CD4-positive, alpha-beta memory T cell (primary cell): ENCODE measurements around the gene UBR2. TPM values are rescaled to one million over a fixed set of nuclear protein-coding genes. Genes with fewer than 3 reads are reported as not detected.

ENCODE experiments used
- CTCF ChIA-PET: fragments of 350-600 bp; sonication (Branson Sonifier 250); formaldehyde crosslinking; loops from one replicate; lab custom pipeline; 2021; ENCODE audit warnings: inconsistent platforms; ENCODE audit not compliant: partially characterized antibody; lab: Charles Lee
- POLR2A ChIA-PET: fragments of 350-600 bp; sonication (Branson Sonifier 250); formaldehyde crosslinking; loops from one replicate; lab custom pipeline; 2021; ENCODE audit not compliant: partially characterized antibody; lab: Charles Lee
- DNase-seq, 5 donors: peaks; one replicate each; pipeline versions ENCODE4 v3.0.0 to v3.0.0-alpha.2; 2020 to 2022; ENCODE audit warnings: mixed read lengths in 1 of 5
- H3K27ac ChIP-seq: one replicate; pipeline ENCODE4 v1.7.0; 2013; ENCODE audit warnings: low read depth, low read length
- H3K27me3 ChIP-seq: 2 replicates; pipeline ENCODE4 v1.7.0; 2013; ENCODE audit warnings: mild to moderate bottlenecking, low read length, moderate library complexity; ENCODE audit not compliant: insufficient read depth
- H3K36me3 ChIP-seq: 2 replicates; pipeline ENCODE4 v1.7.0; 2013; ENCODE audit warnings: mild to moderate bottlenecking, low read length, moderate library complexity; ENCODE audit not compliant: insufficient read depth
- H3K4me1 ChIP-seq: 2 replicates; pipeline ENCODE4 v1.7.0; 2013; ENCODE audit warnings: mild to moderate bottlenecking, low read length, moderate library complexity; ENCODE audit not compliant: insufficient read depth
- H3K4me3 ChIP-seq, 2 donors: one replicate each; pipeline ENCODE4 v1.7.0; 2013; ENCODE audit warnings: low read length in 2 of 2, mild to moderate bottlenecking in 1 of 2
- H3K9me3 ChIP-seq, 2 donors: one replicate each; pipeline ENCODE4 v1.7.0; 2013; ENCODE audit warnings: low read length in 2 of 2, control low read depth in 1 of 2; ENCODE audit not compliant: control insufficient read depth in 1 of 2
- H3K27ac Mint-ChIP-seq, 7 donors: one replicate each; pipeline ENCODE4 v1.8.0; 2020 to 2021; ENCODE audit warnings: mixed read lengths in 7 of 7, mild to moderate bottlenecking in 6 of 7, inconsistent platforms in 3 of 7, moderate library complexity in 3 of 7
- H3K27me3 Mint-ChIP-seq, 2 donors: one replicate each; pipeline ENCODE4 v1.8.0; 2020 to 2021; ENCODE audit warnings: mixed read lengths in 2 of 2
- H3K36me3 Mint-ChIP-seq, 2 donors: one replicate each; pipeline ENCODE4 v1.8.0; 2020 to 2021; ENCODE audit warnings: mixed read lengths in 2 of 2, inconsistent platforms in 1 of 2, mild to moderate bottlenecking in 1 of 2
- H3K4me1 Mint-ChIP-seq, 4 donors: one replicate each; pipeline ENCODE4 v1.8.0; 2020 to 2021; ENCODE audit warnings: mixed read lengths in 4 of 4, mild to moderate bottlenecking in 1 of 4
- H3K4me3 Mint-ChIP-seq, 8 donors: one replicate each; pipeline ENCODE4 v1.8.0; 2020 to 2021; ENCODE audit warnings: mixed read lengths in 8 of 8, mild to moderate bottlenecking in 7 of 8, moderate library complexity in 6 of 8, inconsistent platforms in 3 of 8
- H3K9me3 Mint-ChIP-seq, 8 donors: one replicate each; pipeline ENCODE4 v1.8.0; 2020 to 2021; ENCODE audit warnings: mixed read lengths in 8 of 8, mild to moderate bottlenecking in 5 of 8, inconsistent platforms in 3 of 8, moderate library complexity in 1 of 8
- intact Hi-C: fragments of 100-400 bp; cut with micrococcal nuclease; formaldehyde crosslinking; loops from one replicate; pipeline ENCODE4 v1.15.1; 2023
- polyA plus RNA-seq, 2 donors: library from polyadenylated mRNA; unstranded; fragments of 300-500 nt; fragmentation: Illumina TruSeq; gene quantifications; one replicate each; pipeline ENCODE4 v1.2.3, GENCODE V29; 2021
- total RNA-seq, 2 experiments: library from RNA; stranded (reverse); gene quantifications; one replicate each; pipeline ENCODE4 v1.2.3, GENCODE V29; 2021

The UBR2 gene
- total and polyA plus RNA-seq, 4 experiments from 2014 or later: 4.9 to 55.7 (median 34.1) TPM

- intact Hi-C loops: no loop called here
- H3K27me3 ChIP-seq: no peaks in the 10 kb centered on the region
- peaks cover 28 to 45% of the 10 kb centered on the region in 2 donors for H3K36me3 Mint-ChIP-seq
- H3K27ac Mint-ChIP-seq: peak overlapping the region in 3 of 7 donors; percentile 15 to 71 (median 28)
- H3K27ac ChIP-seq: no peak overlapping the region
- H3K4me3 Mint-ChIP-seq: no peak overlapping the region
- no peak overlapping the region for H3K4me3 ChIP-seq
- H3K36me3 ChIP-seq: peaks cover 10% of the 10 kb centered on the region
- CTCF ChIA-PET: no interaction called here
- H3K27me3 Mint-ChIP-seq: no peaks in the 10 kb centered on the region
- no peaks in the 10 kb centered on the region for H3K9me3 ChIP-seq
- no peak for DNase-seq
- H3K9me3 Mint-ChIP-seq: no peaks in the 10 kb centered on the region
- POLR2A ChIA-PET: no interaction called here
- peaks cover 5 to 22% (median 14%) of the 10 kb centered on the region in 4 donors for H3K4me1 Mint-ChIP-seq
- peaks cover 4% of the 10 kb centered on the region for H3K4me1 ChIP-seq
Observed at GRCh38 chr6:42627044-42627443, 63.2 kb downstream of the UBR2 start.

GRCh38 chr6:42627674-42628073 is 63.8 kb downstream of the UBR2 start:
- H3K36me3 Mint-ChIP-seq: peaks cover 34 to 51% of the 10 kb centered on the region in 2 donors
- H3K27ac Mint-ChIP-seq: peak overlapping the region in 5 of 7 donors; percentile 15 to 85 (median 42)
- no peak overlapping the region for H3K4me3 ChIP-seq
- no peaks in the 10 kb centered on the region for H3K9me3 Mint-ChIP-seq
- peaks cover 4% of the 10 kb centered on the region for H3K4me1 ChIP-seq
- H3K4me3 Mint-ChIP-seq: no peak overlapping the region
- H3K36me3 ChIP-seq: peaks cover 16% of the 10 kb centered on the region
- H3K27me3 Mint-ChIP-seq: no peaks in the 10 kb centered on the region
- no peaks in the 10 kb centered on the region for H3K9me3 ChIP-seq
- ChIA-PET CTCF (no interaction called here), POLR2A (no interaction called here)
- DNase-seq: no peak
- no peaks in the 10 kb centered on the region for H3K27me3 ChIP-seq
- intact Hi-C loops: no loop called here
- H3K27ac ChIP-seq: no peak overlapping the region
- peaks cover 5 to 22% (median 14%) of the 10 kb centered on the region in 4 donors for H3K4me1 Mint-ChIP-seq

DNA sequence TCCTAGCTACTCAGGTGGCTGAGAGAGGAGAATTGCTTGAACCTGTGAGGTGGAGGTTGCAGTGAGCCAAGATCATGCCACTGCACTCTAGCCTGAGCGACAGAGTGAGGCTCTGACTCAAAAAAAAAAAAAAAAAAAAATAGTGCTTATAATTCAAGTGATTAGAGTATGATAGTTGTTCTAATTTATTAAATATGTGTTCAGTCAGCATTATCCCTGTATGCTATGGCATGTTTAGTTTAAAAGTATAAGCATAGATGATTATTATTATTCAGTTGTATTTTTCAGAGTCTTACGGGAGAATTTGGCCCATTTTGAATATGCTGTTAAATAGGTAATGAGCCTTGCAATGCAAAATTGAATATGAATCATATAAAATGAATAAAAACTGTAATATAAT is 64.8 kb downstream of the UBR2 start:
- intact Hi-C loops: no loop called here

DNA sequence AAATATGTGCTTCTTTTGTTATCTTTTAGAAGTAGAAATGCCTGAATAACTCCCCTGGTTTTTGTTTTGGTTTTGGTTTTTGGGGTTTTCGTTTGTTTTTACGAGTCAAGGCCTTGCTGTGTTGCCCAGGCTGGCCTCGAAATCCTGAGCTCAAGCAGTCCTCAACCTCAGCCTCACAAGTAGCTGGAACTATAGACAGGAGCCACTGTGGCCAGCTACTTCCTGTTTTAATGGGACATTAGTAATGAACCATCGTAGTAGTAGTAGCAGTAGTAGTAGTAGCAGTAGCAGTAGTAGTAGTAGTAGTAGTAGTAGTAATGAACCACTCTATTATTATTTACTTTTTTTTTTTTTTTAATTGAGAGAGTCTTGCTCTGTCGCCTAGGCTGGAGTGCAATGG is 66.0 kb downstream of the UBR2 start:
- H3K27ac ChIP-seq: no peak overlapping the region
- Mint-ChIP-seq H3K27ac (peak overlapping the region in 5 of 7 donors; percentile 80 to 90 (median 86)), H3K4me1 (peaks cover 5 to 17% (median 10%) of the 10 kb centered on the region in 4 donors), H3K4me3 (no peak overlapping the region), H3K27me3 (no peaks in the 10 kb centered on the region), H3K36me3 (peaks cover 27 to 50% of the 10 kb centered on the region in 2 donors), H3K9me3 (no peaks in the 10 kb centered on the region)
- no peak for DNase-seq
- peaks cover 4% of the 10 kb centered on the region for H3K4me1 ChIP-seq
- no peaks in the 10 kb centered on the region for H3K27me3 ChIP-seq
- POLR2A ChIA-PET: no interaction called here
- H3K36me3 ChIP-seq: peaks cover 26% of the 10 kb centered on the region
- intact Hi-C loops: no loop called here
- CTCF ChIA-PET: interaction anchor here (0.7 kb wide), 1 partner anchor 32 kb away, joined by 3 read pairs; no protein-coding TSS in a partner anchor
- no peak overlapping the region for H3K4me3 ChIP-seq
- no peaks in the 10 kb centered on the region for H3K9me3 ChIP-seq

More for the DNA sequence above, 64.8 kb downstream of the UBR2 start:
- Histone ChIP-seq H3K27ac (no peak overlapping the region), H3K27me3 (no peaks in the 10 kb centered on the region), H3K4me1 (peaks cover 4% of the 10 kb centered on the region), H3K36me3 (peaks cover 22% of the 10 kb centered on the region), H3K9me3 (no peaks in the 10 kb centered on the region), H3K4me3 (no peak overlapping the region)
- DNase-seq: no peak
- CTCF ChIA-PET: interaction anchor here (0.7 kb wide), 1 partner anchor 8 kb away, joined by 4 read pairs; no protein-coding TSS in a partner anchor
- POLR2A ChIA-PET: no interaction called here
- no peaks in the 10 kb centered on the region for H3K9me3 Mint-ChIP-seq
- H3K27ac Mint-ChIP-seq: peak overlapping the region in 4 of 7 donors; percentile 7 to 42 (median 28)
- no peaks in the 10 kb centered on the region for H3K27me3 Mint-ChIP-seq
- H3K4me1 Mint-ChIP-seq: peaks cover 5 to 22% (median 14%) of the 10 kb centered on the region in 4 donors
- H3K4me3 Mint-ChIP-seq: no peak overlapping the region
- H3K36me3 Mint-ChIP-seq: peaks cover 34 to 56% of the 10 kb centered on the region in 2 donors

DNA sequence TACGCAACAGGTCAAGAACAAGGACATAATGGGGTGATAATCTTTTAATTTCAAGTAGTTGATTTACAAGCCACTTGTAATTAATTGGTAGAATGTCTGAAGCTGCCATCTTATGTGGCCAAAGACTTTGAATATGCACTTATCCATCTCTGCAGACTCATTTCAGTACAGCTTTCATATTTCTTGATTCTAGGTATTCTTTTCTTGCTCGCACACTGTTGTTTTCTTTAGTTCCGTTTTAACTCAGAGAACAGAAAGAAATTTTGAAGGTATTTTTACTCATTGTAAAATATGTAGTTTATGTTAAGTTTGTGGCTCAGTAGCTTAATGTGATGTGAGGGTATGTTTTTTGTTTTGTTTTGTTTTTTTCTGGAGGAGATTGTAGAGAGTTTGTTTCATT is 73.9 kb downstream of the UBR2 start:
- H3K27ac ChIP-seq: no peak overlapping the region
- H3K9me3 ChIP-seq: no peaks in the 10 kb centered on the region
- POLR2A ChIA-PET: no interaction called here
- Mint-ChIP-seq H3K27ac (peak overlapping the region; percentile 4 to 88 (median 43)), H3K4me1 (peaks cover 9 to 22% (median 14%) of the 10 kb centered on the region in 4 donors), H3K36me3 (peaks cover 49 to 55% of the 10 kb centered on the region in 2 donors), H3K27me3 (no peaks in the 10 kb centered on the region), H3K9me3 (no peaks in the 10 kb centered on the region), H3K4me3 (peak overlapping the region in 1 of 8 donors; percentile 32)
- peaks cover 61% of the 10 kb centered on the region for H3K36me3 ChIP-seq
- no peak overlapping the region for H3K4me3 ChIP-seq
- intact Hi-C loops: no loop called here
- H3K4me1 ChIP-seq: no peaks in the 10 kb centered on the region
- CTCF ChIA-PET: no interaction called here
- no peaks in the 10 kb centered on the region for H3K27me3 ChIP-seq
- DNase-seq: no peak

- no peaks in the 10 kb centered on the region for H3K27me3 Mint-ChIP-seq
- intact Hi-C loops: no loop called here
- no peaks in the 10 kb centered on the region for H3K9me3 Mint-ChIP-seq
- peak overlapping the region in 4 of 7 donors; percentile 25 to 68 (median 58) for H3K27ac Mint-ChIP-seq
- H3K36me3 ChIP-seq: peaks cover 59% of the 10 kb centered on the region
- peaks cover 53 to 55% of the 10 kb centered on the region in 2 donors for H3K36me3 Mint-ChIP-seq
- ChIA-PET POLR2A (interaction anchor here (0.7 kb wide), 1 partner anchor 59 kb away, joined by 3 read pairs; no protein-coding TSS in a partner anchor), CTCF (no interaction called here)
- no peaks in the 10 kb centered on the region for H3K4me1 ChIP-seq
- H3K27me3 ChIP-seq: no peaks in the 10 kb centered on the region
- DNase-seq: no peak
- H3K4me1 Mint-ChIP-seq: peaks cover 5 to 13% (median 9%) of the 10 kb centered on the region in 4 donors
- no peak overlapping the region for H3K27ac ChIP-seq
- no peak overlapping the region for H3K4me3 ChIP-seq
- H3K4me3 Mint-ChIP-seq: no peak overlapping the region
- no peaks in the 10 kb centered on the region for H3K9me3 ChIP-seq
Observed at GRCh38 chr6:42642794-42643193, 79.0 kb downstream of the UBR2 start.

DNA sequence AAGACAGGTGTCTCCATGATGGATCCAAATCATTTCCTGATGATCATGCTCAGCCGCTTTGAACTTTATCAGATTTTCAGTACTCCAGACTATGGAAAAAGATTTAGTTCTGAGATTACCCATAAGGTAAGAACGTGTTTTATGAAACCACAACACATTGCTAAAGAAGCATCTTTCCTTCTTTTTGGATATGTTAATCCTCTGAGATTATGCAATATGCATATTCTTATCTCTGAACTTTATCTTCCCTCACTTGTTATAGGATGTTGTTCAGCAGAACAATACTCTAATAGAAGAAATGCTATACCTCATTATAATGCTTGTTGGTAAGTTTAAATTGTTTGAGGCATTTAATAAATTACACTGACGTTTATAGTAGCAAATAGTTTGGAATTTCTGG is 80.4 kb downstream of the UBR2 start:
- peaks cover 49% of the 10 kb centered on the region for H3K36me3 ChIP-seq
- no peaks in the 10 kb centered on the region for H3K27me3 Mint-ChIP-seq
- CTCF ChIA-PET: no interaction called here

More for the DNA sequence above, 80.4 kb downstream of the UBR2 start:
- intact Hi-C loops: no loop called here
- POLR2A ChIA-PET: no interaction called here
- H3K9me3 Mint-ChIP-seq: no peaks in the 10 kb centered on the region
- no peak overlapping the region for H3K4me3 ChIP-seq
- no peak overlapping the region for H3K27ac ChIP-seq
- H3K36me3 Mint-ChIP-seq: peaks cover 52 to 53% of the 10 kb centered on the region in 2 donors
- no peak for DNase-seq
- H3K27ac Mint-ChIP-seq: peak overlapping the region in 4 of 7 donors; percentile 10 to 23 (median 19)
- H3K4me3 Mint-ChIP-seq: no peak overlapping the region
- no peaks in the 10 kb centered on the region for H3K27me3 ChIP-seq
- no peaks in the 10 kb centered on the region for H3K4me1 ChIP-seq
- H3K9me3 ChIP-seq: no peaks in the 10 kb centered on the region
- H3K4me1 Mint-ChIP-seq: no peaks in the 10 kb centered on the region
